HG03159 (cell line): Measurements from ENCODE around the gene KCNK2.

Experiments
- ATAC-seq: cut with Tn5 transposase; IDR thresholded peaks from one replicate; pipeline ENCODE4 v1.9.1; 2021; ENCODE audit warnings: mild to moderate bottlenecking, moderate library complexity; ENCODE audit not compliant: unreplicated experiment

The KCNK2 gene, protein sequence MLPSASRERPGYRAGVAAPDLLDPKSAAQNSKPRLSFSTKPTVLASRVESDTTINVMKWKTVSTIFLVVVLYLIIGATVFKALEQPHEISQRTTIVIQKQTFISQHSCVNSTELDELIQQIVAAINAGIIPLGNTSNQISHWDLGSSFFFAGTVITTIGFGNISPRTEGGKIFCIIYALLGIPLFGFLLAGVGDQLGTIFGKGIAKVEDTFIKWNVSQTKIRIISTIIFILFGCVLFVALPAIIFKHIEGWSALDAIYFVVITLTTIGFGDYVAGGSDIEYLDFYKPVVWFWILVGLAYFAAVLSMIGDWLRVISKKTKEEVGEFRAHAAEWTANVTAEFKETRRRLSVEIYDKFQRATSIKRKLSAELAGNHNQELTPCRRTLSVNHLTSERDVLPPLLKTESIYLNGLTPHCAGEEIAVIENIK

DNA sequence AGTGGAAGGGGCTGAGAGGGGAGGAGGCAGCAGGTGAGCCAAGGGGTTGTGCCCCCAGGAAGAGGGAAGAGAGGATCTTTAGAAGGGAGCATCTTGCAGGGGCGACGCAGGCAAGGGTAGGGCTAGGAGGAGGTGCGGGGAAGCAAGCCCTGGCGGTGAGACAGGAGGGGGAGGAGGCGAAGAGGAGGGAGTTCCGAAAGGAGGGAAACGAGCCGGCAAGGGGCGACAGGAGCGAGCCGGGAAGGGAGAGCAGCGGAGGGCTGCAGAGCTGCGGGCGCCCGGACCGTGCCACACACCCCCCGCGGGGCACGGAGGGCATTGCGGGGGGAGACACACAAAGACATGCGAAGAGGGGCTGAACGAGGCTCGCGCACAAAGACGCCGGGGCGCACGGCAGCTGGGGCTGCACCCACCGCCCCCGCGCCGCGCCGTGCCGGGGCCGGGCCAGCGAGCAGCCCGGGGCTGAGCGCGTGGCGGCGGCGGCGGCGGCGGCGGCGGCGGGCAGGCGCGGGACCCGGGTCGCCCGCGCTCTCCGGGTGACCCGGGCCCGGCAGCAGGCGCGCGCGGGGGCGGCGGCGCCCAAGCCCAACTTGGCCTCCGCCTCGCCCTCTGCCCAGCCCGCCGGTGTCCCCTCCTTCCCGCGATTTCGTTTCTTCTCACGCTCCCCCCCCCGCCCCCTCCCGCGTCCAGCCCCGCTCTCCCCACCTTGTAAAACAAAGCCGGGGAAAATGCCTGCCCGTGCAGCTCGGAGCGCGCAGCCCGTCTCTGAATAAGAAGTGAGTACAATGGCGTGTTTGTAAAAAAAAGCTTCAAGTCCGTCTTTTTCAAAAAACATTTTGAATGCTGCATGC lies at the start of gene KCNK2:
Gene KCNK2, plus strand, starts transcription at position 206 of the 851 bp plus-strand sequence. CDS start 649 bp downstream, outside the sequence.
- no peak for ATAC-seq

DNA sequence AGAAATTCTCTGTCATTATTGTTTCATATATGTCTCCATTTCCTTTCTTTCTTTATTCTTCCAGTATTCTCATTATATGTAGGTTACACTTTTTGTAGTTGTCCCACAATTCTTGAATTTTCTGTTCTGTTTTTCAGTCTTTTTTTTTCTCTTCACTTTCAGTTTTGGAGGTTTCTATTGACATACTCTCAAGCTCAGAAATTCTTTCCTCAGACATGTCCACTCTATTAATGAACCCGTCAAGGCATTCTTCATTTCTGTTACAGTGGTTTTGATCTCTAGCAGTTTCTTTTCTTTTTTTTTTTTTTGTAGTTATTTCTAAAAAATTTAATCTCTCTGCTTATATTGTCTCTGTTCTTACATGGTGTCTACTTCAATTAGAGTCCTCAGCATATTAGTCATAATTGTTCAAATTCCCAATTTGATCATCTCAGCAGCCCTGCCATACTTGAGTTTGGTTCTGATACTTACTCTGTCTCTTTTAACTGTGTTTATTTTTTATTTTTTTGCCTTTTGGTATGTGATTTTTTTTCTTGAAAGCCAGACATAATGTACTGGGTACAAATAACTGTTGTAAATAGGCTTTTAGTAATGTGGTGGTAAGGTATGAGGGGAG lies 49.5 kb upstream of the KCNK2 start:
- ATAC-seq = no peak

DNA sequence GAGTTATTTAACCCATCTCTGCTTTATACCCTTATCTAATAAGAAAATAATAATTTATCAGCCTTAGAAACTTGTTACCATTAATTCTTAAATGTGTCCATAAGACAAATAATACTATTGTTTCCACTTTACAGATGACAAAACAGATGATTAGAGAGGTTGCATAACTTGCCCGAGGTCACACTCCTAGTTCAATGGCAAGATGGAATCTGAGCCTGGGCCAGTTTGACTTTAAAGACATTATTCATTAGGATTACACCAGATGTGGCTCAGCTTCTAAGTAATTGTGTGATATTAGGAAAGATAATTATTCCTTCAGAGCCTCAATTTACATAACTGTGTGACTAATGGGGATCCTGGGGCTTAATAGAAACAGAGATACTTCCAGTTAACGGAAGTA lies 42.3 kb upstream of the KCNK2 start:
- ATAC-seq = no peak

DNA sequence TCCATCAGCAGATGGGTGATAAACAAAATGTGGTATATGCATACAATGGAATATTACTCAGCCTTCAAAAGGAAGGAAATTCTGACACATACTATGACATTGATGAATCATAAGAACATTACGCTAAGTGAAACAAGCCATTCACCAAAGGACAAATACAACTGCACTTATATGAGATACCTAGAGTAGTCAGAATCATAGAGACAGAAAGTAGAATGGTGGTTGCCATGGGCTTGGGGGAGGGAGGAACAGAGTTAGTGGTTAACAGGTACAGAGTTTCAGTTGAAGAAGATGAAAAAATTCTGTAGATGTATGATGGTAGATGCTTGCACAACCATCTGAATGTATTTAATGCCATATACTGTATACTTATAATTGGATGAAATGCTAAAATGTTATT lies 39.1 kb upstream of the KCNK2 start:
- peak; percentile 54 for ATAC-seq

DNA sequence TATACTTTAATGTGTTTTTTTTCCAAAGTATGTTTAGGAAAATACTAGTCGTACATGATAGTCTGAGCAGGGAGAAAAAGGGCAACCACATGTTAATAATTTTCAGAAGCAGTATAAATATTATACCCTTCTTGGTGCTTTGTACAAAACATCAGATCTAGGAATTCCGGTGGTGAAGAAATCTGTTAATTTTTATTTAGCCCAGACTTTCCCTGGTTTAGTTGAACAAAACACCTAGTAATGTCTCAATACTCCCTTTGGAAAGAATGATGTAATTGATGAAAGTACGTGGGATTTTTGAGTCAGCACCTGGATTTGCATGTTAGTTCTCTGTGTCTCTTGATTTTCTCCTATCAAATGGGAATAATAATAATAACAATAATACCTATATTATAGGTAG lies 38.4 kb upstream of the KCNK2 start:
- no peak for ATAC-seq

DNA sequence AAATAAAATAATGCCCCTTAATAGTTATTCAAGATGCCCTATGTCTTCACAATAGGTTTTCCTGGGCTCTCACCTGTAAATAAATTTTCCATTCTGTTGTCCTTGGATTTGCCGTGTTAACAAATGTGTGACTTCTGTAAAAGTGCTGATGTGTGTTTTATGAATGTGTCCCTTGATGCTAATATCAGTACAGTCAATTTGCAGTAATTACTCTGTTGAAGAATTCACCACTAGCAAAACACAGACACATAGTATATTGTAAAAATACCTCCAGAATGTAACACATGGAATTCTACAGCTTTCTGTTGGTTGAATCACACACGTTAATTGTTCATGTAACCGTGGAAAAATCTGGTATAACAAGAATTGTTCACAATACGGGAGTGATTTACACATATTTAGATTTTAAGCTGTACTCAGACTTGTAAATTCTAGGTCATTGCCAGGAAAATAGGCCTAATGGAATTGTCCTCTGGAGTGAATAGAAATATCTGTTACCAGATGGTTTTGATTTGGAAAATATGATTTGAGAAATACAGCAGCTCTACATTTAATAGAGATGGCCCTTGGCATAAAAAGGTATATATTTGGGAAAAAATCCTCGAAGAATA lies 36.7 kb upstream of the KCNK2 start:
- ATAC-seq = no peak

DNA sequence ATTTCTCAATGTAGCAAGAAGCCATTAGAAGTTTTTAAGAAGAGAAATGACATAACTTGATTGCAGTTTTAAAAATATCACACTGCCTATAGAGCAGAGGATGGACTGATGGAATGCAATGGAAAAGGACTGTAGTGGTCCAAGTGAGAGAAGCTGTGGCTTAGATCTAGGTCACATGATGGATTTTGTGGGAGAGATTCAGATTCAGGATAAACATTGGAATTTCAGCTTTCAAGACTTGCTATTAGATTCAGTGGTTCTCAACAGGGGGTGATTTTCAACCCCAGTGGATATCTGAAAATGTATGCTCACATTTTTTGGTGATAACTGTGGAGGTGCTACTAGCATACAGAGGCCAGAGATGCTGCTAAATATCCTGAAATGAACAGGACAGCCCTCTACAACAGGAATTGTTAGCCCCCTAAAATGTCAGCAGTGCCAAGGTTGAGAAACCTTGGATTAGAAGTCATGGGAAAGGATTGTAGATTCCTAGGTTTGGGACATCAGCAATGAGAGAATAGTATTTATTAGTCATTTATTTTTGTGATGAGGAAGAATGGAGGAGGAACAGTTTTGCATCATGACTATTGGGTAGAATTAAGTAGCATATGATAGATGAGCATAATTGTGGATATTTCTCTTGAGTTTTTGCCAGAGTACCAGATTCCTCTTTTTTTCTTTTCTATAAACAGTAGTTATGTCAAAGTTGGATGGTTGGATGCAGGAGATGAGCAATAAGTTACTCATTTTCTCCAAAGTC lies 30.1 kb upstream of the KCNK2 start:
- ATAC-seq = no peak

DNA sequence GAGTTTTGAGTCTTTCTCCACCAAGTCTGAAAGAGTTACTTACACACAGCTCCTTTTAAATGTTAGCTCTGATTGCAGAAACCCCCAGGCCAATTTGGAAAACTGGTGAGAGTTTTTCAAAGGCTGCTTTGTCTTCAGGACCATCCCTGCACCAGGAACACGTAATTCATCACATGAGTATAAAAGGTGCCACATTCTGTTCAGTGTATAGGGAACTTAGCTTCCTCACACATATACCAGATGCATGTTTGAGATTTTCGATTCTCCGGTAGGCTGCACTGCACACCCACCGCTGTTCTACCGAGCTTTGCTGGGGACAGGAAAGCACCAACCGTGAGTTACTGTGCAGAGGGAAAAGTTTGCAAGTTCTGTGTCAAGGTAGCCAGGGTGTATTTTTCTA lies 28.3 kb upstream of the KCNK2 start:
- no peak for ATAC-seq

DNA sequence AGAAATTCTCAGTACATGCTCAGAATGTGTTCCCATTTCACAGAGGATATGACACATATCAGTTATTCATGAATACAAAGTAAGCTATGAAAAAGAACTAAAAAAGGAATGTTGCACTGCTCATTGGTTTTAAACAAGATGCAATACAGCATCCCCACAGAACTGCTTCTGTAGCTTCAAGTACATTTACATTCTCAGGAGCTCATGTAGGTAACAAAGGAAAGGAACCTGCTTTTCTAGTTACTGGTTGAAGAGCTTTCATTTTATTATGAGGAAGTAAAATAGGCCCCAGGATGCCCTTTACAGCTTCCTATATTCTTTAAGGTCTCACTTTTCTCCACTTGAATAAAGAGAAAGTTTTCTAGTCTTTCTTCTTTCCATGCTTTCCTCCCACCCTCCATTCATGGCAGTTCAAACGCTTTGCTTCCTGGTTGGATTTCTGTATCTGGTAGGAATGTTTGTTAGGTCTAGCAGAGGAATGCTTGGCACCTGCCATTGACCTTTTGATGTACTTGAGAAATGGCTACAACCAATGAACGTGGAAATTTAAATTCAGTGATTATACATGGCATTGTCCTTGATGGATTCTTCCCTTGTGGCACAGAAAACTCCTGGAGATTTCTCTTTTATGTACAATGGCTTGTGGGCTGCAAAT lies 27.1 kb upstream of the KCNK2 start:
- no peak for ATAC-seq

DNA sequence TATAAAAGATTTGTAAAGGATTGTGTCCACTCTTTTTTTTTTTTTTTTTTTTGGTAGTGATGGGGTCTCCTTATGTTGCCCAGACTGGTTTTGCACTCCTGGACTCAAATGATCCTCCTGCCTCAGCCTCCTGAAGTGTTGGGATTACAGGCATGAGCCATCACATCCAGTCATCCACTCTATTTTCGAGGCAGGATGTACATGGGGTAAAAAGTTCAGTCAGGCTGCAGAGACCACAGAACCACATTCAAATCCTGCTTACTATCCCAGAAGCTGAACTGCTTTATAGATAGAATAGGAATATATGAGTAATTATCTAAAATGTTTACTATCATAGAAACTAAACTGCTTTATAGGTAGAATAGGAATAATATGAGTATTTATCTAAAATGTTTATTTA lies 26.0 kb upstream of the KCNK2 start:
- no peak for ATAC-seq

DNA sequence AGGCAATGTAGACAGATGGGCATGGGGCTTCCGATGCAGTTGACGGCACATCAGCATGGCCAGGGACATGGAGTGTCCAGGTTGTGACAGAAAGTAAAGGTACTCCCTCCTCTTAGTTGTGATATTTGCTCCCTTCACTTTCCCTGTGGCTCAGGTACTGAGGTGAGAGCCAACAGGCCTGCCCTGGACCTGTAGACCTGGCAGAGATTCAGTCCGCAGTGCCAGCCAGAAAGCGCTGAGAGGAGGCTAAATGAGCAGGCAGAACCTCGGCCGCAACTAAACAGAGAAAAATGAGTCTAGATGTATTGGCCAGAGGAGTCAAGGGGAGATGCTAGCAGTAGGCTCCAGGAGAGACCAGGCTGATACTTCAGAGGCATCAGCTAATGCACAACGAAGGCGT lies 22.6 kb upstream of the KCNK2 start:
- ATAC-seq = no peak

DNA sequence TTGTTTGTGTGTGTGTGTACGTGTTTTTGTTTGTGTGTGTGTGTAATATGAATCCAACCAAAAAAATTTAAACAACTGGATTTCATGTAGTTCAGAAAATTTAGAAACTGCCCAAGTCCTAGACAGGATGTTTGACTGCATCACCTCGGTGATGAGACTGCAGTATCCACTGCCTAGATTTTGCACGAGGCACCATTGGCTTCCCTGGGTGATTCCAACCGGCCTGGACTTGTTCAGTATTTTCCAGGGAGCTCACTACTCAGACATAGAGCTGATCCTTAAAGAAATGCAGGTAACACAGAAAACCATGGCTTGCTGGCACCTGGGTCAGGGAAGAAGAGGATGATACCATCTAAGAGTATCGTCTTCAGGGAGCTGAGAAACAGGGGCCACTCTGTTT lies 18.2 kb upstream of the KCNK2 start:
- ATAC-seq = no peak

DNA sequence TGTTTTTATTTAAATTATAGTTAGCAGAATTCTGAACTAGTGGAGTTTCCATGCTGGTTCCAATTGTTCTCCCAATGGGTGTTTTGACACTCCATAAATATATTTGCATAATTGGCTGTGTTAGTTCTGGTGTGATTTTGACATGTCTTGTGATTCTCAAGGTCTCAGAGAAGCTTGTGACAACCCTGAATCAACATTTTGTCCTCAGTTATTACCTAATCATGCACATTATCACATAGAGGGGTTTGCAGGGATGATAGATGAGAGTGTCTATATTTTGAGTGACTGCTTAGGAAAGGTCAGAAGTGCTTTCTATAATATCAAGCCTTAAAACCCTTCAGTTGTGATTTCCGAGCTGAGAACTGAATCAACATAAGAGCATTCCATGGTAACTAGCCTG lies 11.5 kb upstream of the KCNK2 start:
- ATAC-seq = no peak

DNA sequence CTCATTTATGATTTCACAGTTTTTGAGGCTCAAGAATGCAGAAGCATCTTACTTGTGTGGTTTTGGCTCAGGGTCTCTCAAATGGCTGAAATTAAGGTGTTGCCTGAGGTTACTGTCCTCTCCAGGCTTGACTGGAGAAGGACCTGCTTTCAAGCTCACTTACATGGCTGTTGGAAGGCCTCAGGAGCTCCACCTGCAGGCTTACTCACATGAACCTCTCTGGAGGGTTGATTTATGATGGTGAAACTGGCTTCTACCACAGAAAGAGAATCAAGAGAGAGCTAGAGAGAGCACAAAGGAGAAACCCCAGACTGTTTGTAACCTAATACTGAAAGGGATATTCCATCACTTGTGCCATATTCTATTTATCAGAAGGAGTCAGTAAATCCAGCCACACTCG lies 6.2 kb upstream of the KCNK2 start:
- peak; percentile 67 for ATAC-seq

DNA sequence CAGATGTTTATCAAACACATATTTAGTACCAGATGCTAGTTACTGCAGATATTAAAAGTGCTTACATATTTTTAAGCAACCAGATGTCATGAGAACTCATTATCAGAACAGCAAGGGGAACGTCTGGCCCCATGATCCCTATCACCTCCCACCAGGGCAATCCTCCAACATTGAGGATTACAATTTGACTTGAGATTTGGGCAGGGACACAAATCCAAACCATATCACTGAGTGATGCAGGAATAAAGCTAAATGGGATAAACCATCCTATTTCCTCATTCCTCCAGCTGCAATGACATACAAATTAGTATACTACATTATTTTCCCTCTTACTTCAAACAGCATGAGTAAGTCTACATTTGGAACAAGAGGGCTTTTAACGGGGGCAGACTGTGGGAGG lies 3.1 kb upstream of the KCNK2 start:
- ATAC-seq = no peak

DNA sequence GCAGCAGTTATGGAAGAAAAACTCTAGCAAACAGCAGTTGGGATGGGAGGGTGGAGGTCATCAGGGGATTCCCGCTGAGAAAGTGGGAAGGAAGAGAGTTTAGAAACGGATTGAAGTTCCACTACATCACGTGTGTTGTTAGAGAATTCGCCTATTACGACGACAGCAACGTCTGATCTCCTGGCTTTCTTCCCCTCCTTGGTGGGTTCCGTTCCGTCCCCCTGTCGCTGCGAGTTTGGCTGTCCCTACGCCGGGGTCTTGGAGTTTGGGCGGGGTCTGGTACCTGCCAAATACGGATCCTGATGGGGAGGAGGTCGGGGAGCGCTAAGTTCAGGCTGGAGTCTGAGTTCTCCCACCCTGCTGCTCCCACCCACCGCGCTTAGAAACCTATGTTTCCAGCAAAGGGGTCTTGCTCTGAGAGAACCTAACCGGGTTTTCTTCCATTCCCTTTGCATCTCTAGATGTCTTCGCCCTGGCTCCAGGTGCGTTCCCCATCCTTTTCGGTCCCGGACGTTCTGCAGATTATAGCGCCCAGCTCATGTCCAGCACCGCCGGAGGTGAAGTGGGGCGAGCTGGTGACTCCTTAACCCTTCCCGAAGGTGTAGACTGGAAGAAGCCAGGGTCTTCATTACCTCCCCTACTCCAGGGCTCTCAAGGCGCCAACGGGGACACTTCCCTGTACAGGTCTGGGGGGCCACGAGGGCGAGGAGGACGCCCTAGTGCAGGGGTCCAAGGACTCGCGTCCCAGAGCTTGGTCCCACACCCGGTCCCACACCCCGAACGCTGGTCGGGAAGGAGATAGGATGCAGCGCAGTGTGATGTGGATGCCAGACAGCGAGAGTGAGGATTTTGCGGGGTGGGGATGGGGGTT lies 641 bp upstream of the KCNK2 start:
- no peak for ATAC-seq

DNA sequence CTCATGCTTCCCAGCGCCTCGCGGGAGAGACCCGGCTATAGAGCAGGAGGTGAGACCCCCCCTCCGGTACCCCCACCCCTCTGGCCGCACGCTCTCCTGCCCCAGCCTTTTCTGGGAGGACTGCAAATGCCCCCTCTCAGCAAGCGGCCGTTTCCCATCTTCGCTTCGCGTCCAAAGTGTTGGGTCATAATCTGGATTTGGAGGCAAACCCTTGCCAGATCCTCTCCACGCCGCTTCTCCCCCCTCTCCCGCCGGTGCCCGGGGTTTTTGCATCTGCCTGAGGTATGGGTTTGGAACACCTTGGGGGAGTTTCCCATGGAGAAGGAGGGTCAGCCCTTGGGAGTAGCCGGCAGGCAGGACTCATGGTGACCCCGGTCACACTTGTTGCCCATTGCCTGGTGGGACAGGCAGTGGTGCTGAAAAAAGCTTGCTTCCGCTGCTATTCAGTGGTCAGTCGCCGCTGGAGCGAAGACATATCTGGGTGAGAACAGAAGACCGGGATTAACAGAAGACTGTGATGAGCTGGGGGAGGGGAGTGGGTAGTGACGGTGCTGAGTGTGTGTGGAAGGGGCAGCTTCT lies 935 bp downstream of the KCNK2 start:
- no peak for ATAC-seq

DNA sequence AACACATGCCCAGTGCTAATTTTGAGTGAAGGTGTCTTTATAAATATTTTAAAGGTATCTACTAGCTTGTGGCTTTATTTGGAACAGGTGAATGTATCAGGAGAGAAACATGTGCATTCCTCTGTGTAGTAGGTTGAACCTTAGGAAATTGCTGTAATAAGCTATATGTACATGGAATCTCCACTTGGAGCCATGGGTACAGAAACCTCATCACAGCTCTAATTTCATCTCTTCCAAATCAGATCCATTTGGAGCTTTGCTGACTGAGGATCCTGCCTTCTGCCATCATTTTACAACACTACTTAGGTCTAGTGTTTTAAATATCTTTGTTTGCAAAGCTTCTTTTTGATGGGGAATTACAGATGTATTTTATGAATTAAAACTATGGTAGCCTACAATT lies 2.1 kb downstream of the KCNK2 start:
- ATAC-seq = no peak

DNA sequence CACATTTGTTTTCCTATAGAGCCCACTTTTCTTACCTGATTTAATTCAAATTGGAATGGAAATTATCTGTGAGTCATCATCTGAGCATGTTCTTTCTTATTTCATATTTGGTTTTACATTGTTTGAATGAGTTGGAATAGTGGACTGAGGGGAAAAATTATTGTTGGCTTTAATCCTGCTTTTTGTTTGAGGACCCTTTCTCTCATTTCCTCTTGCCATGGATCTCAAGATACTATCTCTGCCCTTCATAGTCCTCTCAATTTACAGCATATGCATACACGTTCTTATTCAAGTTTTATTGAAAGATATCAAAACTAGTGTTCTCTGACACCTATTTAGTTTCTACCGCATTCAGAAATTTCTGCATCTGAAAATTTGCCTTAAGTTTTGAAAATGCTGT lies 5.1 kb downstream of the KCNK2 start:
- no peak for ATAC-seq
